GM15510 (cell line): ENCODE data around the gene EXT2.

Source experiments
- POLR2A ChIP-seq: IDR thresholded peaks from 3 replicates; pipeline ENCODE4 v1.6.1; 2011; ENCODE audit warnings: borderline replicate concordance; ENCODE audit not compliant: insufficient read length; ENCODE audit errors: extremely low read depth

EXT2 gene

GRCh38 chr11:44138286-44138685 lies 42.8 kb downstream of the EXT2 start:
- TF ChIP-seq POLR2A = no peak

DNA sequence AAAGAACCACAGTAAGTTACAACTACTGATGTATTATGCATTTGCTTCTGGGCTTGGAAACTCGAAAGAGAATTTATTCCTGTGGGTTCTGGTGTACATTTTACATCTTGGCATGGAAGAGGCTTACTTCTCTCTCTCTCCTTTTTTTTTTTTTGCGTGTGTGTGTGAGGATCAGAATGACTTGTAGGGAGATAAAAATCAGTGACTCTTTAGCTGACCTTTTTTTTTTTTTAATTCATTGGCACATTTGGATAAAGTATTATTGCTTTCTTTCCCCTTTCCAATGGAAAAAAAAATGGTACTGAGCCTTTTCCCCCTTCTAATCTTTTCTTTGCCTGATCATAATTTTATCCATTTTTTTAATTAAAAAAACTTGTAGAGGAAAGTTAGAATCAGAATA lies 43.5 kb downstream of the EXT2 start:
- TF ChIP-seq POLR2A = no peak

DNA sequence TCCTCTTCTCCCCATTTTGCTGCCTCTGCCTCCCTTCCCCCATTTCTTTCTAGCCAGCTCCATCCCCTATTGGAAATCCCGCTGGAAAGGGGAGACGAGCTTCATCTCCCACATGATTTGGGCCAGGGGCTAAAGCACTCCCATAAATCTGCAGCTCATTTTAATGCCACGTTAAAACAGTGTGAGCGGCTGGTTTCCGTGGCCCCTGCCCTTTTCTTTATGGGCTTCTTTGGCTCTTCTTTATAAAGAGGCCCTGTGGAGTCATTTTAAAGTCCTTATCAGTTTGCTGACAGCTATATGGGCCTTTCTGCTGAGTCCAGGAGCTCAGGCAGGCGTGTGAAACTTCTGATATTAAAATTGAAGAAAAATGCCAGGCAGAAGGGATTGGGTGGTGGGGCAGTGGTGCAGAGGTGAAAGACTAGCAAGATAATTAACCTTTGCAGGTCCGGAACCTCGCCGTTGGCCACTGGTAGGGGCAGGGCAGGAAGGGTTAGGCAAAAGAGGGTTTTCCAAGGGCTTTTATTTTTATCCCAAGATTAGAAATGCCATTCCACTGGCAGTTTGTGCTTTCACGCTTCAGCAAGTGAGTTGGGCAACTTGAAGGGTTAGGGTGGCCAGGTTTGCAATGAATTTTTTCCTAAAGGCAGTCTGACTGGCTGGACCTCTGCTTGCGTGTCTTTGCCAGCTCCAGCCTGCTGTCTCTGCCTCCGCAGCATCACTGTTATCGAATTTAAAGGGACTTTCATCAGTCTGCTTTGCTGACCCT lies 44.3 kb downstream of the EXT2 start:
- no peak for TF ChIP-seq POLR2A

GRCh38 chr11:44140372-44140771 lies 44.9 kb downstream of the EXT2 start:
- TF ChIP-seq POLR2A = no peak

DNA sequence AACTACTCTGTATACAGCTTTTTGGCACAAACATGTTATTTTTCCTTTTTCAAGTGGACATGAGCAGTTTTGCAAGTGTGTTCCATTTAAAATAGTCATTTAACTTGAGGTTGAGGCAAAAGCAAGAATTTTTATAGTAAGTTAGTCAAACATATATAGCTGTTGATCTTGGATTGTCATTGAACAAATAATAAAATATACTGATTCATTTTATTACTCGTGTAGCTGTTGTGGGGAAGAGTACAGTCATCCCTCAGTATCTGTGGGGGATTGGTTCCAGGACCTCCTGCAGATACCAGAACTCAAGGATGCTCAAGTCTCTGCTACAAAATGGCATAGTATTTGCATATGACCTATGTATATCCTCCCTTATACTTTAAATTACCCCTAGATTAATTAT lies 45.3 kb downstream of the EXT2 start:
- TF ChIP-seq POLR2A = no peak

GRCh38 chr11:44143987-44144909 lies 48.8 kb downstream of the EXT2 start:
- no peak for TF ChIP-seq POLR2A

DNA sequence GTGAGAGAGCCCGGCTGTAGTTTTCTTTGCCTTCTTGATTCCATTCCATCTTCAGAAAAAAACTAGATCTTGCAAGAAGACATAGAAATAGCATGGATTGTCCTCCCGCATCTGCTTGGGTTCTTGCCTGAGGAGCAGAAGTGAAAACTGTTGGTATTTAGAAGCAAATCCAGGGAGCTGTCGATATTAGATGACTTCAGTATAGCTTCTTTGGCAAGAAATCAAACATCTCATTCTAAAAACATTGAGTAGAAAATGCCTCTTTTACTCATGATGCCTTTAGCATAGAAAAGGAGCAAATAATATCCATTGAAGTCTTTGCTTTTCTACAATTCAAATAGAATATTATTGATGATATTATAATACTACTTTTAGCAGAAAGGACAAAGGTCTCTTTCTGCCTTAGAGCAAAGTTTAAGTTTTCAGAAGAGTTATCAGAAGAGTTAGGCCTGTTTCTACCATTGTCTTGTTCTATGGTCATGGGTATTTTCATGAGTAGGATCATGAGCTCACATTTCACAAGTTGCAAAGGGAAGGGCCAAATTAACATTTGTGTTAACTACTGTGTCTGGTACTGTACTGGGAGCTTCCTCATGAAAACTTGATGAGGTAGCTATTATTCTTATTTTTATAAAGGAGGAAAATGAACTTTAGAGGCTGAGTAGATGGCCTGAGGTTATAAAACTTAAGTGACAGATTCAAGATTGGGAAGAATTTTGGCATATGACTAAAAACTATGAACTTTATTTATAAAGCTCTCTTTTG lies 49.7 kb downstream of the EXT2 start:
- TF ChIP-seq POLR2A = no peak

- no peak for TF ChIP-seq POLR2A
These were observed 51.5 kb downstream of the EXT2 start for GRCh38 chr11:44146931-44147330.

- TF ChIP-seq POLR2A = no peak
These were observed 52.3 kb downstream of the EXT2 start for GRCh38 chr11:44147751-44148150.

DNA sequence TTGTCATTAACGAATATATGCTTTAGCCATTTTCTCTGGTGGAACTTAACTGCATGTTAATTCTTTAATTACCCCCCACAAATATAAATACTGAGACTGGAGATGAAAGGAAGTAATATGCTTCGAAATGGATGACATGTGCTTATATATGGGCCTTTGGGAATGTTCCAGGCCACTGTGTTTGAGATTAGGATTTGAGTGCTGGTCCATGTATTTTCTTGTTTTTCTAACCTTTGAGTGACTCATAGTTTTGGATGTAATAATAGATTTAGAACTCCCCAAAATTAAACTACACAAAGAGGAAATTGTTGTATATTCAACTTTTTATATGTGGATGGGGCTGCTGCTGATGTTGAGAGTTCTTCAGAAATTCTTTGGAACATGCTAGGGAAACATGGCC lies 54.2 kb downstream of the EXT2 start:
- no peak for TF ChIP-seq POLR2A

- no peak for TF ChIP-seq POLR2A
These were observed 54.9 kb downstream of the EXT2 start for GRCh38 chr11:44150401-44150800.

DNA sequence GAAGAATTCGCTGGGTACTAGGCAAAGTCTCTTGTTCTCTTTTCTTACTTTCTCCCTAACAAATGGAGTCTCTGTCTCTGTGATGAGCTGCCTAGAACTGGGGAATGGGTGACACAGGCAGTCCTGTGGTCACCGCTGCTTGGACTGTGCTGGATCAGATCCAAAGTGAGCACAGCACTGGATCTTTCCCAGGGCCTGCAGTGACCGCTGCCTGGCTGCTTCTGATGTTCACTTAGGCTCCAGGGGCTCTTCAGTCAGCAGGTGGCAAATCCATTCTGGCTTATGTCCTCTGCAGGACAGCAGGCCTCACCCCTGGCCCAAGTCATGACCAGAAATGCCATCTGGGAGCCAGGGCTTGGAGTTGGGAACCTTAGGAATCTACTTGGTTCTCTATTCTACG lies 61.5 kb downstream of the EXT2 start:
- TF ChIP-seq POLR2A = no peak

- no peak for TF ChIP-seq POLR2A
These were observed 62.9 kb downstream of the EXT2 start for GRCh38 chr11:44158384-44158783.

- no peak for TF ChIP-seq POLR2A
These were observed 64.6 kb downstream of the EXT2 start for GRCh38 chr11:44159848-44160721.
